MCF 10A (cell line): ENCODE results near the gene WWOX. TPM values are rescaled to one million over a fixed set of nuclear protein-coding genes. Genes with fewer than 3 reads are reported as not detected.

ENCODE experiments used
- BruUV-seq: library from RNA; stranded (reverse); fragments of 400-500 nt; replicated peaks from 2 replicates; lab custom pipeline; 2021; lab: Mats Ljungman, UMichigan
- CTCF ChIA-PET: fragments of 300-600 bp; sonication (Branson Sonifier 250); formaldehyde crosslinking; extraction: SDS; loops from one replicate; lab custom pipeline; 2021; ENCODE audit warnings: antibody characterized with exemption, inconsistent platforms; lab: Yijun Ruan, JAX
- POLR2A ChIA-PET: fragments of 300-600, 350-650 bp; sonication (Branson Sonifier 250); formaldehyde crosslinking; extraction: SDS; loops from one replicate; lab custom pipeline; 2020; ENCODE audit warnings: antibody characterized with exemption, inconsistent platforms; lab: Yijun Ruan, JAX
- DNase-seq: peaks from one replicate; pipeline ENCODE4 v3.0.0-alpha.2; 2018; ENCODE audit not compliant: unreplicated experiment
- H3K27ac Mint-ChIP-seq: one replicate; pipeline ENCODE4 v1.8.0; 2022; ENCODE audit warnings: mild to moderate bottlenecking, low read depth, mixed read lengths; ENCODE audit not compliant: unreplicated experiment
- H3K27me3 Mint-ChIP-seq: one replicate; pipeline ENCODE4 v1.8.0; 2022; ENCODE audit warnings: mixed read lengths; ENCODE audit not compliant: insufficient read depth, unreplicated experiment
- H3K36me3 Mint-ChIP-seq: one replicate; pipeline ENCODE4 v1.8.0; 2022; ENCODE audit warnings: mild to moderate bottlenecking, moderate library complexity, mixed read lengths; ENCODE audit not compliant: insufficient read depth, unreplicated experiment
- H3K4me1 Mint-ChIP-seq: one replicate; pipeline ENCODE4 v1.8.0; 2022; ENCODE audit warnings: mixed read lengths; ENCODE audit not compliant: insufficient read depth, unreplicated experiment
- H3K4me3 Mint-ChIP-seq: one replicate; pipeline ENCODE4 v1.8.0; 2022; ENCODE audit warnings: mild to moderate bottlenecking, moderate library complexity, mixed read lengths; ENCODE audit not compliant: unreplicated experiment
- H3K9me3 Mint-ChIP-seq: one replicate; pipeline ENCODE4 v1.8.0; 2022; ENCODE audit warnings: mixed read lengths; ENCODE audit not compliant: unreplicated experiment
- intact Hi-C: fragments of 100-400 bp; cut with micrococcal nuclease; formaldehyde crosslinking; loops from 2 replicates; pipeline ENCODE4 v1.14.1; 2022
- total RNA-seq: library from RNA; stranded (reverse); gene quantifications from 2 replicates; pipeline ENCODE4 v1.2.3, GENCODE V29; 2022
- TF ChIP-seq, protein P1 (sequence below): fragments of 200-600 bp; IDR thresholded peaks from one replicate; pipeline ENCODE4 v1.8.0; 2022; ENCODE audit warnings: antibody characterized with exemption, mild to moderate bottlenecking; ENCODE audit not compliant: unreplicated experiment

WWOX gene
- total RNA-seq, 1 experiment from 2014 or later, result 18.1 TPM

DNA sequence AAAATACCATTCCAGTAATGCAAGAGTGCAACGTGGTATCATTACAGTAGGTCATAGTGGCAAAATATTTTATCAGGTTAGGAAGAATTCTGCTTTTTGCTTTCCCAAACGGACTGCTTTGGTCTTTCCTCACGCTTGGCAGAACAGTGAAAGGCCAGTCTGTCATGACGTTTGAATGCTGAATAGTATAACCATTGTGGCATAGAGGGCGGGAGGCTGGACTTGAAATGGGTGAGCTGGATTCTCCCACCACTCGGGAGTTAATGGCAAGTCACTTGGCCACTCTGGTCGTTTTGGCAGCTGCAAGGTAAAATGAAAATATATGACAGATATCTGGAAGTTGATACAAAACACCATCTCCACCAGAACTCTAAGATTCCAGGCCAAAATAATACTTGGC lies 1109.9 kb downstream of the WWOX start:
- Mint-ChIP-seq H3K27me3 (no peaks in the 10 kb centered on the region), H3K36me3 (no peaks in the 10 kb centered on the region), H3K27ac (no peak overlapping the region), H3K9me3 (peaks cover 9% of the 10 kb centered on the region), H3K4me3 (no peak overlapping the region), H3K4me1 (no peaks in the 10 kb centered on the region)
- BruUV-seq, result no TSS peak
- DNase-seq, result no peak
- intact Hi-C loops, result no loop called here
- TF ChIP-seq, protein P1, sequence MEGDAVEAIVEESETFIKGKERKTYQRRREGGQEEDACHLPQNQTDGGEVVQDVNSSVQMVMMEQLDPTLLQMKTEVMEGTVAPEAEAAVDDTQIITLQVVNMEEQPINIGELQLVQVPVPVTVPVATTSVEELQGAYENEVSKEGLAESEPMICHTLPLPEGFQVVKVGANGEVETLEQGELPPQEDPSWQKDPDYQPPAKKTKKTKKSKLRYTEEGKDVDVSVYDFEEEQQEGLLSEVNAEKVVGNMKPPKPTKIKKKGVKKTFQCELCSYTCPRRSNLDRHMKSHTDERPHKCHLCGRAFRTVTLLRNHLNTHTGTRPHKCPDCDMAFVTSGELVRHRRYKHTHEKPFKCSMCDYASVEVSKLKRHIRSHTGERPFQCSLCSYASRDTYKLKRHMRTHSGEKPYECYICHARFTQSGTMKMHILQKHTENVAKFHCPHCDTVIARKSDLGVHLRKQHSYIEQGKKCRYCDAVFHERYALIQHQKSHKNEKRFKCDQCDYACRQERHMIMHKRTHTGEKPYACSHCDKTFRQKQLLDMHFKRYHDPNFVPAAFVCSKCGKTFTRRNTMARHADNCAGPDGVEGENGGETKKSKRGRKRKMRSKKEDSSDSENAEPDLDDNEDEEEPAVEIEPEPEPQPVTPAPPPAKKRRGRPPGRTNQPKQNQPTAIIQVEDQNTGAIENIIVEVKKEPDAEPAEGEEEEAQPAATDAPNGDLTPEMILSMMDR, result no peak
- ChIA-PET POLR2A (interaction anchor here (0.6 kb wide), 1 partner anchor 137 kb away, joined by 4 read pairs; no protein-coding TSS in a partner anchor), CTCF (no interaction called here)

DNA sequence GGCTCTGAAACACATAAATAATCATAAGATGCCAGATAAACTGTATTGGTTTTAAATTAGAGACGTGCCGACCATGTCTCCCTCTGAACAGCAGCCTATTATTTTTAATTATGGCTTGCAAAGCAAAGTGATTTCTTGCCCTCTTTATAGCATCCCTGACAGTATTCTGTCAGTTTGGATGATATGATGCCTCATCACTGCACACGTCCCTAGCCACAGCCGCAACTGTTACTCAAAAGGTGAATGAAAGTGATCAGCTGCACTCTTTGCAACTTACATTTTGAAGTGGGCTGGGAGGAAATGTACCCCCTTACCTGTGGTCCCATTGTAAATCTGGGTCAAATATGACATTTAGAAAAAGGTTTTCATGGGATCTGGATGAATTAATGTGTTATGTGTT lies 1111.2 kb downstream of the WWOX start:
- no peaks in the 10 kb centered on the region for H3K4me1 Mint-ChIP-seq
- BruUV-seq, result no TSS peak
- H3K36me3 Mint-ChIP-seq, result no peaks in the 10 kb centered on the region
- POLR2A ChIA-PET, result no interaction called here
- no peak for DNase-seq
- CTCF ChIA-PET, result interaction anchor here (0.6 to 0.9 kb wide), 2 partner anchors 18 to 874 kb away, joined by 3 read pairs; no protein-coding TSS in a partner anchor
- H3K27me3 Mint-ChIP-seq, result no peaks in the 10 kb centered on the region
- no peak overlapping the region for H3K4me3 Mint-ChIP-seq
- peaks cover 12% of the 10 kb centered on the region for H3K9me3 Mint-ChIP-seq
- no peak overlapping the region for H3K27ac Mint-ChIP-seq
- intact Hi-C loops, result no loop called here
- TF ChIP-seq, protein P1, result no peak

DNA sequence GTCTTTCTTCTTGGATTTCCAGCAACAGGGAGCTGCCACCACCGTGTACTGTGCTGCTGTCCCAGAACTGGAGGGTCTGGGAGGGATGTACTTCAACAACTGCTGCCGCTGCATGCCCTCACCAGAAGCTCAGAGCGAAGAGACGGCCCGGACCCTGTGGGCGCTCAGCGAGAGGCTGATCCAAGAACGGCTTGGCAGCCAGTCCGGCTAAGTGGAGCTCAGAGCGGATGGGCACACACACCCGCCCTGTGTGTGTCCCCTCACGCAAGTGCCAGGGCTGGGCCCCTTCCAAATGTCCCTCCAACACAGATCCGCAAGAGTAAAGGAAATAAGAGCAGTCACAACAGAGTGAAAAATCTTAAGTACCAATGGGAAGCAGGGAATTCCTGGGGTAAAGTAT lies 1112.1 kb downstream of the WWOX start:
- ChIA-PET POLR2A (no interaction called here), CTCF (interaction anchor here (0.6 kb wide), 2 partner anchors 43 to 873 kb away, joined by 3 to 4 read pairs; no protein-coding TSS in a partner anchor)
- BruUV-seq, result no TSS peak
- Mint-ChIP-seq H3K27ac (no peak overlapping the region), H3K4me3 (no peak overlapping the region), H3K27me3 (no peaks in the 10 kb centered on the region), H3K36me3 (no peaks in the 10 kb centered on the region), H3K4me1 (no peaks in the 10 kb centered on the region), H3K9me3 (peaks cover 19% of the 10 kb centered on the region)
- intact Hi-C loops, result no loop called here
- no peak for DNase-seq
- TF ChIP-seq, protein P1, result no peak

DNA sequence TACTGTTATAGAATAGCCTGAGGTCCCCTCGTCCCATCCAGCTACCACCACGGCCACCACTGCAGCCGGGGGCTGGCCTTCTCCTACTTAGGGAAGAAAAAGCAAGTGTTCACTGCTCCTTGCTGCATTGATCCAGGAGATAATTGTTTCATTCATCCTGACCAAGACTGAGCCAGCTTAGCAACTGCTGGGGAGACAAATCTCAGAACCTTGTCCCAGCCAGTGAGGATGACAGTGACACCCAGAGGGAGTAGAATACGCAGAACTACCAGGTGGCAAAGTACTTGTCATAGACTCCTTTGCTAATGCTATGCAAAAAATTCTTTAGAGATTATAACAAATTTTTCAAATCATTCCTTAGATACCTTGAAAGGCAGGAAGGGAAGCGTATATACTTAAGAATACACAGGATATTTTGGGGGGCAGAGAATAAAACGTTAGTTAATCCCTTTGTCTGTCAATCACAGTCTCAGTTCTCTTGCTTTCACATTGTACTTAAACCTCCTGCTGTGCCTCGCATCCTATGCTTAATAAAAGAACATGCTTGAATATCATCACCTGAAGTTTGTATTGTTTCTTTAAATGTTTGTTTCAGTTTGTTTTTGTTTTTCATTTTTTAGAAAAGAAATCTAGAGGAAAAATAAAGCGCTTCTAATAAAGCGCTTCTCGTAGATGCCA lies 1112.8 kb downstream of the WWOX start:
- Mint-ChIP-seq H3K36me3 (no peaks in the 10 kb centered on the region), H3K4me3 (no peak overlapping the region), H3K27ac (no peak overlapping the region), H3K4me1 (no peaks in the 10 kb centered on the region), H3K9me3 (peaks cover 19% of the 10 kb centered on the region), H3K27me3 (no peaks in the 10 kb centered on the region)
- ChIA-PET POLR2A (no interaction called here), CTCF (interaction anchor here (0.6 to 0.7 kb wide), 2 partner anchors 43 to 198 kb away, joined by 4 read pairs; no protein-coding TSS in a partner anchor)
- no TSS peak for BruUV-seq
- no peak for DNase-seq
- intact Hi-C loops, result no loop called here
- TF ChIP-seq, protein P1, result no peak
